Measurements from ENCODE around the gene VPS37C.
A peak's percentile ranks its signal among the peaks of the same experiment; 100 is the strongest.

VPS37C gene

GRCh38 chr11:61092280-61092766 lies 68.9 kb downstream of the VPS37C start:
- DNase-seq, result no peak

- peak; percentile 51 for DNase-seq
Observed at GRCh38 chr11:61091373-61092279, 69.6 kb downstream of the VPS37C start.

GRCh38 chr11:61090982-61091372 lies 70.2 kb downstream of the VPS37C start:
- no peak for DNase-seq

GRCh38 chr11:61090521-61090920 lies 70.7 kb downstream of the VPS37C start:
- no peak for DNase-seq

- no peak for DNase-seq
Observed at GRCh38 chr11:61089806-61090491, 71.3 kb downstream of the VPS37C start.

- no peak for DNase-seq
Observed at GRCh38 chr11:61087426-61088119, 73.7 kb downstream of the VPS37C start.

GRCh38 chr11:61083601-61084147 lies 77.6 kb downstream of the VPS37C start:
- no peak for DNase-seq

- no peak for DNase-seq
Observed at GRCh38 chr11:61082931-61083531, 78.2 kb downstream of the VPS37C start.

- DNase-seq, result no peak
Observed at GRCh38 chr11:61082062-61082870, 79.0 kb downstream of the VPS37C start.

GRCh38 chr11:61080986-61081590 lies 80.1 kb downstream of the VPS37C start:
- DNase-seq, result no peak

GRCh38 chr11:61080526-61080925 lies 80.7 kb downstream of the VPS37C start:
- DNase-seq, result no peak
